ENCODE measurements around the gene TAOK3.
"Not testable (repeated sequence)": the region's sequence is repeated elsewhere in the genome, so short reads cannot be mapped to it uniquely, and the experiment has no call there.

TAOK3 gene

DNA sequence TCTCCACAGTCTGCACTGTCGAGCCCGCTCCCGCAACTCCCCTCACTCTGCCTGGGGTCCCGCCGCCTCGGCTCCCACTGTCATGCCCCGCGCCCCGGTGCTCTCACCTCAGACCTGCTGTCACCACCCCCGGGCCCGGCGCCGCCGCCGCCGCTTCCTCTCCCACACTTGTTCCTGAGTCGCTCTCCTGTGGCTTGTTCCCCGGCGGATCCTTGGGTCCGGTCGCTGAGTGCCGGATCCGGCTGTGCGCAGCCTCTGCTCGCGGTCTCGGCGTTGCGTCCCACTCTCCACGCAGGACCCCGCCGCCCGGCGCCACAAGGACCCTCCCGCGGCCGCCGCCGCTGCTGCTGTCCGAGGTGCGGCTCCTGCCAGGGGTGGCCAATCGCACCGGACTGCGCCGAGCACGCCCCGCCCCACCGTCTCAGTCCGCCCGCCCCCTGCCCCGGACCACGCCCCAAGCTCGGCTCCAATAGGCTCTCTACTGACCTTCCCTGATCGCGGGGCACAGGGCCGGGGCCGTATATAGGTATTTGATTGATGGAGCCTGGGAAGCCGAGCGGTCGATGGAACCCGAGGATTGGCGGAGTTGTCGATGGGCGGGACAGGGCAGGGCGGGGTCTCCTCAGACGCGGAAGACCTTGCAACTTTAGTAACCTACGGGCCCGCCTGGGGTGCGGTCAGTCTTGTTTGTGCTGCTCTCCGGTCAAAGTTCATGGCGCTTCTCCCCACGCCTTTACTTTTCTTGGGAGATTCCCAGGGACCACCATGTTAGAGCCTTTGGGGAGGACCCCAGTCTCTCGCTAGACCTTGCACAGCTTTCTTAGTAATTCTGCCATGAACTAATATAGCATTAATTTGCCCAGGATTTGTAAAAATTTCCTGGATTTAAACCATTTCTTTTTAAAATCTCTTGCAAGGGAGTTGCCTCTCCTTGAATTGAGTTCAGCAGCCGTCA, at the start of gene TAOK3:
TSS of gene TAOK3 (minus strand) at position 367 of the 955 bp plus-strand sequence. CDS start 117,340 bp downstream, outside the sequence.
- peak; percentile 87 to 91 for DNase-seq

DNA sequence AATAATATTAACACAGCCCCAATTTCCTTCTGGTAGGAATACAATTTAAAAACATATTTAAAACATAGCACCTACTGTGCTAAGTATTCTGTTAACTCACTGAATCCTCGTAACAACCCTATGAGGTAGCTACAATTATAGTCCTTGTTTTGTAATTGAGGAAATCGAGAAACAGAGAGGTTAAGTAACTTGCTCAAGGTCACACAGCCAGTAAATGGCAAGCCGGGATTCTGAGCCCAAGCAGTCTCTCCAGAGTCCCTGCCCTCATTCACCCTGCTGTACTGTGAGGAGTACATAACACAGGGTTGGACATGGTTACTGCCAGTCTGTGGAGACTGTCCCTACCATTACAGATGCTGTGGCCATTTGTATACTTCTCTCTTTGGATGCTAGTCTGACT, 48.0 kb upstream of the TAOK3 start:
- DNase-seq, result no peak

DNA sequence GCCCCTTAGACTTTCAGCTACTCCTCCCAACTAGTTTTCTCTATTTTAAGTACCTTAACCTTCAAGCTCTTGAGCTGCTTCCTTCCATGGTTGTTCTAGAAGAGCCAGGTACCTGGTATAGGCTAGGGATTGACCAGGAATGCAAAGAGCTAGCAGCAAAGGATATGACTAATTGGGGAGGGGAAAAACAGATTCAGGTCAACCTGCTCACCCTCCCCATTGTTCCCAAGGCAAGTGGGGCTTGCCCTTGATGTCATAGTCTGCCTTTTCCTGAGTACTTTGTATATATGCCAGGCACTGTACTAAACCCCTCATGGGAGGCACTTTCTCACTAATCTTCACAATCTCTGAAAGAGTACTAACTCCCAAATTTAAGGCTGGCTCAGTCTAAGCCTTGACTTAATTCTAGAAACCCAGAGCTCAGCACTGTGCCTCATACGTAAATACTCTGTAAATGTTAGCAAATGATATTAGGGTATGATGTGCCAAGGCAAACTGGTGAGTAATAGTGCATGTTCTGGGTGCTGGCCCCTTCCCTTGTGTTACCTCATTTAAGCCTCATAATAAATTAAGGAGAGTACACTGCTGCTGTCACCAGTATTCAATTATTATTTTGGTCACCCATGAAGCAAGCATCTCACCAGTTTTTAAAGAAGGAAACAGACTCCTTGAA, 45.8 kb upstream of the TAOK3 start:
- no peak for DNase-seq

DNA sequence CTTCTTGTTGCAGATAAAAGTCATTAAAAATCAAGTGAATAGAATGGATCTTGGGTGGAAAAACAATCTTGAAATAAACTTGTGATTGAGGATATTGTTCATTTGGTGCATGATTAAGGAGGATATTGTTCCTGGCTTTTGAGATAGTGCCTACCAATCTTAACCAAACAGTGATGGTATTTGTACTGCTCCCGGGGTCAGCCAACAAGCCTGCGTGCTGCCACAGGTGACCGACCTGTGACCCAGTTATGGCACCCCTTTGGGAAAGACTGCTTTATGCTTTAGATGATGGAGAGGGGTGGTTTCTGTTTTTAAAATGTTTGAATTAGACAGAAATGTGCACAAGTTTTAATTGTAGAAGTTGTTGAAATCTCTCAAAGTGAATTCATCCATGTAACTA, 45.2 kb upstream of the TAOK3 start:
- no peak for DNase-seq

DNA sequence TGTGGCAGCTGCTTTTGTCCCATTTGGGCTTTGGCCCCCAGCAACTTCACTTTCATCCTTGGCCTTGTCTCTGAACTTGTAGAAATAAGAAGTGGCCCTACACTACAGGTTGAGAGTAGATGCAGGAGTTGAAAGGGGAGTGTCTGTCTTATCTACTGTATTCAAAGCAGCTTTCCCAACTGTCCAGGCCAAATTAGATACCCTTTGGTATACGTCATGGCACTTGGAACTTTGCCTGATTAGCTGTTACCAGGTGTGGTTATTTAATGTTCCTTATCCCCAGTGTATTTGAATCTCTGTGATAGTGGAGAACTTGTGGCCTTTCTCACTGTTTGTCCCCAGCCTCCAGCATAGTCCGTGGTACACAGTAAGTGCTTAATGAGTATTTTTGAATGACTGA, 37.1 kb upstream of the TAOK3 start:
- DNase-seq, result no peak

DNA sequence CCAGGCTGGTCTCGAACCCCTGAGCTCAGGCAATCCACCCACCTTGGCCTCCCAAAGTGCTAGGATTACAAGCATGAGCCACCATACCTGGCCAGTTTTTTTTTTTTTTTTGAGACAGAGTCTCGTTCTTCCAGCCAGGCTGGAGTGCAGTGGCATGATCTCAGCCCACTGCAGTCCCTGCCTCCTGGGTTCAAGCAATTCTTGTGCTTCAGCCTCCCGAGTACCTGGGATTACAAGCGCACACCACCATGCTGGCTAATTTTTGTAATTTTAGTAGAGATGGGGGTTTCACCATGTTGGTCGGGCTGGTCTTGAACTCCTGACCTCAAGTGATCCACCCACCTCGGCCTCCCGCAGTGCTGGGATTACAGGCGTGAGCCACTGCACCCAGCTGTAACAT, 35.5 kb upstream of the TAOK3 start:
- not testable (repeated sequence) for DNase-seq

DNA sequence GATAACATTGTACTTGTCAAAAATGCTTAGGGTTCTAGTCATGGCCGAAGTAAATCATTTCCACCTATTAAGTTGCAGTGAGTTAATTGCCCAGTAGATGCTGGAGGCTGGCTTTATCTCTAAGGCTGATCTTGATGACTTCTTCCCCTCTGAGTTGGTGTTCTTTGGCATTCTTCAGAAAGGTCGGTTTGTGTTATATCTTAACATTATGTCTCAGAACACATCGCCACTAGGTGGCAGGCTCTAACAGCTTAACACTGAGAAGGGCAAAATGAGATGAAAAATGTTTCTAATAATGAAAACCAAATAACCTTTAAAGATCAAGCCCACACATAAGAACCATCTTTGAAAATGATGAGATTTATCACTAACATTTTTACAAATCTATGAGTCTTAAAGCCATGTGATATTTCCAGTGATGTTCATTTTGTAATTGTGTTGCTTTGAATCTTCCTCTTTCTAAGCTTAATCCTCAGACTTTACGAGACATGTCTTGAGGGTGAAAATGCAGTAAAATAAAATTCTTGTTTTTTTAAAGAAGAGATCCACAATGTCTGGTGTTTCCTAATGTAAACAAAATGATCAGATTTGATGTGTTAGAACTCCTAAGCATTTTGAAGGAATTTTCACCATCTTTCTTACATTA, 32.3 kb upstream of the TAOK3 start:
- DNase-seq, result peak in 1 of 2 experiments; percentile 18

DNA sequence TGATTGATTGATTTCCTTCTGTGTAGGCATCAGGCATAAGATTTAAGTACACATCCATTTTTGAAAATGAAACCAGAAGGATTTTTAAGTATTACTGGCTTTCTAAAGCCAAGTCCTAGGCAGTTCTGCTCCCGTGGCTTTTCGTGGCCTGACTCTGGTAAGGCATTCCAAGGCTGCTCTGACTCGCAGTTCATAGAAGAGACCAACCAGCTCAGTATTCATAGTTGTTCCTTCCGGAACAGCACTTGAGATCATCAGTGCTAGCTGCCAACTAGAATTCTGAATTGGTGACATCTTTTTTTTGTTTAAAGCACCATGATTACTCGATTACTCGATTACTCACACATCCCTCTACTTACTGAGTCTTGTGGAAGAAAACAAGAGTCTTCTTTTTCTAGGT, 29.5 kb upstream of the TAOK3 start:
- DNase-seq, result no peak

DNA sequence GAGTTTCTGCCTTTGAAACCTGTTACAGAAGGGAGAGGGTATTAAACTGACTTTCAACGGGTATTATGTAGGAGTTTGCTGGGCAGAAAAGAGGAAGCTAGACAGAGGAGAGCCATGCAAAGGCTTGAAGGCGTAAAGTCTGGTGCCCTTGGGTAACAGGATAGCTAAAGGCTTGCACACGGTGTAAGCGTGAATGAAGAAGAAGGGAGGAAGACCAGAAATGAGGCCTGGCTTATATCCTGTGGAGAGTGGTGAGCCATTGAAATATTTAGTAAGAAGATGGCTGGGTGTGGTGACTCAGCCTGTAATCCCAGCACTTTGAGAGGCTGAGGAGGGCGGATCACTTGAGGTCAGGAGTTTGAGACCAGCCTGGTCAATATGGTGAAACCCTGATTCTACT, 26.2 kb upstream of the TAOK3 start:
- no peak for DNase-seq

DNA sequence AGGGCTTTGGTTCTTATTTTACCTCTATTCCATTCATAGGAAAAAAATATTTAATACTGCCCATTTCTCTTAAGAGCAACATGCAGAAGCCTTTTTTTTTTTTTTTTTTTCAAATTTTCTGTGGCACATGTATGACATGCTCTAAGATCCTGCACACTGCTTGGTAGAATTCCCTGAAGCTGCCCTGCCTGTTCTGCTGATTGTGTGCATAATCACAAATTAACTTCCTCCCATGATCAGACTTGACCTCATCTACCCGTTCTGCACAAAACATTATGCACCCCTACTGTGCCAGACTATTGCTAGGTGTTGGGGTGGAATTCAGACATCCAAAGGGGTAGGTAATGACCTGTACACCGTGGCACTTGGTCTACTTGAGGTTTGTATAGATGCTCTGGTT, 25.8 kb upstream of the TAOK3 start:
- DNase-seq, result no peak

DNA sequence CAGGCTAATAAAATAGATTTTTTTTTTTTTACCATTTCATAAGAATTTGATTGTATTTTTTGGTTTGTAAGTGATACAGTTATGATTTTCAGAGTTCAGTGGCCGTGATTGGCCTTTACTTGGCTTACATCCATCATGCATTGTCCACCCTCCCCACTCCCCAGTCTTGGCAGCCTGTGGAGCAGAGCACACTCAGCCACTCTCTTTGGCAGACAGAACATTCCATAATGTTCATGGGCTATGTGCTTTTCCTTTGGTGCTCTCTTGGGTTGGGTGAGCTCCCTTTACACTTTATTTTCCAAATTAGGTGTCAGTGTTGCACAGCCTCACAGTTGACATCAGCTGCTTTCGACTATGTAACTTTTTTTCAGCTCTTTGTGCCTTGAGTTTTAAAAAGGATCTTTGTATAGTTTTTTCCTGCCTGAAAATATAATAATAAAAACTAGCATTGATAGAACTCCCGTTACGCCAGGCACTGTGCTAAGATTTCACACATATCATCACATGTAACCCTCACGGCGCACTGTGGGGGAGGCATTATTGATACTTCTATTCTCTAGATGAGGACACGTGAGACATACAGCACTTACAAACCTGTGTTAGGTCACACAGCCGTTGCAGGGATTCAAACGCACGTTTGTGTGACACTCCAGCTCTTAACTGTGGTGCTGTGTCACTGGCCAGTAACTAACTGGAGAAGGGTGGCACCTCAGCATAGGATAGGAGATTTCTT, 25.2 kb upstream of the TAOK3 start:
- DNase-seq, result no peak

DNA sequence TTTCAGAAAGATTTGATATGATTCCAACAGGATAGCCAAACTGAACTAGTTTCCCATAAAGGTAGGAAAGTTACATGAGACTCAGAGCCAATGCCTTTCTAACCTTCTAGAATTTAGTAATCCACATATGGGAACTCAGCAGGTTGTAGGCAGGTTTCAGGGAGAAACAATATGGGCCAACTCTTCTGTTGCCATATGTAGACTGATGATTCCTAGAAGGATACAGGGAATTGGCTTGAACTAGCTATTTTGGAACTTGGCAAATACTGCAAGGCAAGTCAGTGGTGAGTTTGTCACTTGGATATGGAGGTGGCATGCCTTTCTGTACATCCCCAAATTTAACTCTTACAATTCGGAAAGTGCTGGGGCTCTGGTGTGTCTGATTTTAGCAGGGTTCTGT, 19.1 kb upstream of the TAOK3 start:
- DNase-seq, result peak in 1 of 2 experiments; percentile 49

DNA sequence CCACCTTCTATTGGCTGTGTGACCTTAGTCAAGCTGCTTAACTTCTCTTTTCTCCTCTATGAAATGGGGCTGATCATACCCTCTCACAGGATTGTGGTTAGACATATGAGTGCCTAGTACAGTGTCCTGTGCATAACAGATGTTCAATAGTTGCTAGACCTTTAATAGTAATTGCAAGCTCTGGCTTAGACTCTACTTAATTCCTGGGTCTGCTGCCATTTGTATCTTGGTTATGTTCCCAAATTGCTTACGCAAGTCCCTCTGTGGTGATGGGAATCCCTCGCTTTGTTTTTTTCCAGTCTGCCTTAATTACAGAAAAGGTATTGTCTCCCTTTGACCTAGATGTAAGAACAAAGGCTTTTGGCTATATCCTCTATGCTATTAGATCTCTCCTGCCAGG, 18.7 kb upstream of the TAOK3 start:
- no peak for DNase-seq

DNA sequence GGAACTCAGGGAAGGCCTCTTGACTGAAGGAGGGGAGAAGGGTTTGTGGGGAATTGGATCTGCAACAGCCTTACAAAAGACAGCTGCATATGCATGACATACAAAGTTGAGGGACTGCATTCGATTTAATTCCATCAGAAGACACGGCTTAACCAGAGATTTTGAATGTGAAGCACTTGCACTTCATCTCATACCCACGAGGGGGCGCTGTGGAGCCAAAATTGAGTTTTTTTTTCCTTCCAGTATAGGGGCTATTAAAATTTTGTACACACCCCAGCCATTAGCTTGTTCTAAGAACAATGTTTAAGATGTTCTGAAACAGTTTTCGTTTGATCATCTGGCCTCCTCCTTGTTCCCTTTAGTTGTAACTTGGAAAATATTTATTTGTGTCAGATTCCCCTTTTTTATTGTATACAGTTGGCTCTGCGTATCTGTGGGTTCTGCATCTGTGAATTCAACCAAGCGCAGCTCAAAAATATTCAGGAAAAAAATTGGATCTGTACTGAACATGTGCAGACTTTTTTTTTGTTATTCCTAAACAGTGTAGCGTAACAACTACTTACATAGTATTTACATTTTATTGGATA, 5.3 kb upstream of the TAOK3 start:
- no peak for DNase-seq

DNA sequence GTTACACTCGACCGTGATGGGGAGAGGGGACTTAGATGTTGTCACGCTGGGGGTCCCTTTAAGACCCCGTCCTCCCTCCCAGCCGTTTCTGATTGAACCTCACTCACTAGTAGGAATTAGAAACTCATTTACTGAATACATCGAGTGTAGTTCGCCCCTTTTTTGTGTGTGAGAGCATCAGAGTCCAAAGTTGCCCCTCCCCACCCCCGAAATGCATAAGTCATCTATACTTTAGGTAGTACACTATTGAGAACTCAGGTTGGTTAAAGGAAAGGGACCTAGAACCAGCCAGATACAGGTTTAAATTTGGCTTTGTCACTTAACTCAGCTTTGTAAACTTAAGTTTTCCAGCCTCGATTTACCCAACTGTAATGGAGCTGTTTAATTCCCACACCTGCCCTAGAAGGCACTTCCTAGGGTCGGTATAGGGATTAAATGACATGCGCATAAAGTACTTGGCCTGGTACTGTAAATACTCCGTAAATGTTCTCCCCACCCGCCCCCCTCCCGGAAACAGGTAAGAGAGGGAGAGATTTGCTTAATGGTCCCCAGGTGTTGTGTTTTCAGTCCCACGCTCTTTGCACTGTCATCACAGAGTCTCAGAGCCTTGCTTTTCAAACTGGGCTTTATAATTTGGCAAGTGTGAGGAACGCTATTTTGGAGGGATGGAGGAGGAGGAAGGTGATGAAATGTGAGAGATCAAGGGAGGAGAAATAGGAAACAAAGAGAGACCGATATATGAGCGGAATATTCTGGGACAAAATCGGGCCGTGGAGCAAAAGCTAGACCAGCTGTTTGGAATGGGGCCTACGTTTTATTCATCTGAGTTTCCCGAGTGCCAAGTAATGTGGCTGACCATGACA, 4.5 kb upstream of the TAOK3 start:
- no peak for DNase-seq

DNA sequence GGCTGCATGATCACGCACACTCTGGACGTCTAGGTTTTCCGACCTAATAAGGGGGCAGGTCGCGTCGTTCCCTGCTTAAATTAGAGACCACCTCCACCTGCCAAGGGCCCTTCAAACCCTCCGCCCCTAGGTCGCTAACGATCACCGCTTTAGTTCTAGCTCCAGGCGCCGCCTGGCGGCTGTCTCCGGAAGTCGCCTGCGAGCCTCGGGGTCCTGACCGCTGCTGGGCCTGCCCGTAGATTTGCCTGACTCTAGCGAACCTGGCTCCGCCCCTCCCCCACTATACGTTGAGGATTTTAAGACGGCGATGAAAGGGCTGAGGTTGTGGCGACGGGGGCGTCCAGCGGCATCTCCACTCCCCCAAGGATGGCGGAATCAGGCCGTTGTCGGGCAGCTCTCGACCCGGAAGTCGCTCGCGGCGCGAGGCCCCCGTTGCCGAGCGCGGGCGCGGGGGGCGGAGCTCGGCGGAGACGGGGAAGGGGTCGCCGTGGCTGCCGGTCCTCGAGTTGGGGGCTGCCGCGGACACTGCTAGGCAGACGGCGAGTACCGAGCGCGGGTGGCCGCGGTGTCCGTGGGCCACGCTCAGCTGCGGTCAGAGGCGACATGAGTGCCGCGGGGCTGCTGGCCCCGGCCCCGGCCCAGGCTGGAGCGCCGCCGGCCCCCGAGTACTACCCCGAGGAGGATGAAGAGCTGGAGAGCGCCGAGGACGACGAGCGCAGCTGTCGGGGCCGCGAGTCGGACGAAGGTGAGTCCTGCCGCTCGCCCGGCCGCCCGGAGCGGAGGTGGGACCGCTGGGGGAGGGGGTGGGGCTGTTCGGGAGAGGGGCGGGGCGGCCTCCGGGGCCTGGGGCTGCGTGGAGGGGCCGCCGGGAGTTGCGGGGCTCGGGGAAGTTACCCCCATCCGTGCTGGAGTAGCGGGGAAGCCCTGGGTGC, 3.6 kb upstream of the TAOK3 start, which contains the start of gene SUDS3:
TSS of gene SUDS3 (plus strand) at position 467 of the 932 bp plus-strand sequence. CDS start at position 604, 137 bp downstream.
- peak; percentile 22 to 66 for DNase-seq

DNA sequence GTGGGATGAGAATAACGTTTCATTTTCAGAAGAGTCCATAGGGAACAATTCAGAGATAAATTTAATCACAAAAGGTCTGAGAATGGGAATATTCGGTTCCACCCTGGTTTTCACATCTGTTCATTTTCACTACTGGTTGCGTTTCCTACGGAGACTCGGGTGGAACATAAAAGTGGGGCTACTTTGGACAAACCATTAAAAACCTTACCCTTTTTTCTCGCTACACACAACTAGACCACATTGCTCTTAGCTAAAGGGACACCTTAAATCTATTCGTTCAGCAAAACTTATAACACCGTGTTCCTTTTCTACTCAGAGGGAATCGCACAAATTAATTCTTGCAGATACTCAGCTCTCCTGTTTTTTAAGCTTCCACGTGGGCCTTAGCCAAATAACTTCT, 2.6 kb upstream of the TAOK3 start:
- no peak for DNase-seq

DNA sequence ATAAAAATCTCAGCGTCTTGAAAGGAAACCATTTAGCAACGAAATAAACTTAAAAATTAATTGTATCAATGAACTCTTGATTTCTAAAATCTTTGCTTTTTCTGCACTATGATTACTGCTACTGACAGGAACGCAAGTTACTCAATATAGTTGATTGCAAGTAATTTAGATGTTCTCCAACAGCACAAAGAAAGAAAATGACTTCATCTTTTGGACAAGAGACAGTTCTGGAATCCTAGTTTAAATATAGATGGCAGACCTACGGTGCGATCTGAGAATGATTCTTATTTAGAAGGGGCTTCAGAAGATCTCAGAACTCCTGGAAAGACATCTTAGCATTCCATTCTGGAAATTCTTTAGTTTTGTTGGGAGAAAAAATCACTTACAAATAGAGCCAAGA, 2.2 kb upstream of the TAOK3 start:
- DNase-seq, result no peak

DNA sequence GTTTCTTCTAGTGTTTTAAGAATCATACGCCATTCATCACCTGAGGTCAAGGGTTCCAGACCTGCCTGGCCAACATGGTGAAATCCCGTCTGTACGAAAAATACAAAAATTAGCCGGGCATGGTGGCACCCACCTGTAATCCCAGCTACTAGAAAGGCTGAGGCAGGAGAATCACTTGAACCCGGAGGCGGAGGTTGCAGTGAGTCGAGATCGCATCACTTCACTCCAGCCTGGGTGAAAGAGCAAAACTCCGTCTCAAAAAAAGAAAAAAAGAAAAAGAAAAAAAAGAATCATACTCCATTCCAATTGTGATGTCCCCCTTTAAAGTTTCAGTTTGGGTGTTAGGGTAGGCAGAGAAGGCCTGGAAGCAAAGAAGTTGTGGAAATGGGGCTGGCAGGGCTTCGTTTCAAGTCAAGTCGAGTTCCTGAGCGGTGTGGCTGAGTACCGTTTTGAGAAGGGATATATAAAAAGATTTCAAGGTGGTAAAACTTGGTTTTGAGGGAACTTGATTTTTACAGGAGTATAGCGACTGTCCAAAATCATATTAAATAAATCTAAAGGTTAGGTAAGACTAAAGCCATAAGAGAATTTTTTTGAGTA, 1.5 kb upstream of the TAOK3 start:
- no peak for DNase-seq

DNA sequence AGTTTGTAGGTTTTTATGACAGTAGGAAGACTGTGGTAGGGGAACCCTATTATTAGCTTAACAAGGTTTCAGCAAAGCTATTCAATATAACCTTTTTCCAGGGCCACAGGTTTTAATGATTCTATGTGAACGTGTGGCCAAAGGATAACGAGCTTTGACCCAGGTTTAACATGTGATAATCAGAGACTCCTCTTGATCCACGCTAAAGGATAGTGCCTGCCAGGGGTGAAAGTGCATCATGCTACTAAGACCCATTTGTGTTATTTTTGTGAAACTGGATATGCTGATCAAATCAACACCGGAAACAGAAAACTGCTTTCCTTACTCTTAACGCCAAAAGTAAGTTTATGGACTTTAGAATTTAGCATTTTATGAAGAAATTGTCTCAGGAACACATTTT, 909 bp upstream of the TAOK3 start:
- no peak for DNase-seq
